IPS DF 19.7 (cell line): ENCODE measurements around the gene UROC1.

ENCODE experiments used
- DNase-seq: peaks from one replicate; pipeline ENCODE4 v3.0.0-alpha.2; 2013; ENCODE audit warnings: low read depth, low spot score

UROC1 gene

GRCh38 chr3:126494970-126495230 is 22.7 kb downstream of the UROC1 start:
- no peak for DNase-seq

DNA sequence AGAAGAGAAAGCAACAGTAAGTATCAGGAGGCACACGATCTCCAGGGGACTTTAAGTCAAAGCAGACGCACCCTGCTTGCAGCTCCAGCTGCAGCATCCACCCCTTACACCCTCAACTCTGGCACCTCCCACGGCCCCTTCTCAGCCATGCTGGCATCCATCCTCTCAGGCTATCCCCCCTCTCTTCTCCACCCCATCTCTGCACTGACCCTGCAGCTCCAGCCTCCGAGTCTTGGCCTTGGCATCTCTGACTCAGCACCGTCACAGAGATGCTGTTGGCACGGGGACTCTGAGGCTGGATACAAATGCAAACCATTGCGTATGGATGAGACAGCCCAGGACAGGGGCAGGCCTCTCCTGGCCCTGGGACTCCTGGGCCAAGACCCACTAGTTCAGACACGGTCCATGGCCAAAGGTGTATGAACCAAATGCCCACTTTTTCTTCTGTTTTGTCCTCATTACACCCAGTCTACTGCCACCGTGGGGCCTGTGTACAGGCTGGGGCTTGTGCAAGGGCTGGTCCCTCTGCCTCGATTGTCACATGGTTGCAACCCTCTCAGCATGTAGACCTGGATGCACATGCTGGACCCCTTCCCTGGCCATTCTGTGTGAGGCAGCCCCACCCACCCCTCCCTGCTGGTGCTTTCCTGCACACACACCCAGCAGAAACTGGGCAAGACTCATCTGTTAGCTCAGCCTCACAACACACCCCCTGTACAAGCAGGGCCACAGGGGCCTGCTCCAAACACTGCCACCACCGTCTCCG is 23.2 kb downstream of the UROC1 start:
- DNase-seq, result no peak

DNA sequence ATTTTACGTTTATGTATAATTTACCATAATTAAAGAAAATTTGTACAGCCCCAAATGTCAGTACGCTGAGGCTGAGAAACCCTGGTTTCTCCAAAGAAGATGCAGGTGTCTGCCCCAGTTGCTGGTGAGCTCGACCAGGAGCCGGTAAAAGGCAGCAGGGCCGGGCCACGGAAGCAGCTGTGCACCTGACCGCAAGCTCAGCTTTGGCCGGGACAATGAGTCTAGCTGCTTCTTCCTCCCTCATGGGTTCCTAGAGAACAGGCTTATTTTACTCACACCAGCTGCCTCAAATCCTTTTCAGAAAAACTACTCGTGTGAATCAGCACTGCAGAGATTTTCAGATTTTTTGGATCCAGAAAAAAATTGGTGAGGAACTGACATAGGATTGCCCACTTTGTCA is 23.8 kb downstream of the UROC1 start:
- DNase-seq, result no peak

DNA sequence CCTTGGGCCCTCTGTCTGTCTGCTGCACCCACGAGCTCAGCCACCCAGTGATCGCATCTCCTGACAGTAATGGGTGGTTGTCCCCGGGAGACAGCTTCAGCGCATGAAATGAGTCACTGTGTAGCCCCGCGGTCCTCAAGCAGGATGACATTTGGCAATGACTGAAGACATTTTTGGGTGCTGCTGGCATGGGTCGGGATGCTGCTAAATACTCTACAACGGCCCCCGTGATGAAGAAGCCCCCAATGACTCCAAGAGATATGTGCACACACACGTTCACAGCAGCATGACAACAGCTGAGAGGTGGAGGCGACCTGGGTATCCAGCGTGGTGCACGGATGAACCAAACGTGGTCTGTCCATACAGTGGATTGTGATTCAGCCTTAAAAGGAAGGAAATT is 24.5 kb downstream of the UROC1 start:
- no peak for DNase-seq

DNA sequence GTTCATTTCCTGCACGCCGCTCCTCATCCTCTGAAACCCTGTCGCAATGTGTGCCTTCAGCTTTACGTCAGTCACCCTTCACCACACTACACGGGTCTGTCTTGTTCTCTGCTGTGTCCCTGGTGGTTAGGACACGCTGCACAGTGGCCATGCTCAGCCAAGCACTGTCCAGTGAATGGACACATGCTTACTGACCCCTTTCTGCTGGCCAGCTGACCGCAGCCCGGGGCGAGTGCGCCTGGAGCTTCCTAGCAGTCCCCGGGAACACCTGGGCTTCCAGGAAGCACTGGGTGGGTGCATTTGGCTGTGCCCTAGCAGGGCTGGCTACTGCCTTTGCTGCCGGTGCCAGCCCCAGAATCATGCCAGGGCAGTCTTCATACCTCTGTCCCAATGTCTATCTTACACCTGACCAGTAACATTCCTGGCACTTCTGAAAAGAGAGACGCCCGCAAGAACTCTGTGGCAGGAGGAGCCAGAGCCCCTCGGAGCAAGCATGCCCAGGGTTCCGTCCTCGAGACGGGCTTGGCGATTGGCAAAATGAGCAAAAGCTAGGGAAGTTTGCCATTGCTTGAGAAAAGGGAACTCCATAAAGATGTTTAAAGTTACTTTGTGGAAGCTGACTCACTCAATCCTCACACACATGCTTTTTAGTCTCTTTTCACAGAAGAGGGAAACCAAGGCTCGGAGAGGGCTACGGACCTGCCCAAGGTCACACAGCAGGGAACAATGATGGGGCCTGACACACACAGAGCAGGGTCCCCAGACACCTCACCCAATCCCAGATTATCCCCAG is 26.2 kb downstream of the UROC1 start:
- no peak for DNase-seq

DNA sequence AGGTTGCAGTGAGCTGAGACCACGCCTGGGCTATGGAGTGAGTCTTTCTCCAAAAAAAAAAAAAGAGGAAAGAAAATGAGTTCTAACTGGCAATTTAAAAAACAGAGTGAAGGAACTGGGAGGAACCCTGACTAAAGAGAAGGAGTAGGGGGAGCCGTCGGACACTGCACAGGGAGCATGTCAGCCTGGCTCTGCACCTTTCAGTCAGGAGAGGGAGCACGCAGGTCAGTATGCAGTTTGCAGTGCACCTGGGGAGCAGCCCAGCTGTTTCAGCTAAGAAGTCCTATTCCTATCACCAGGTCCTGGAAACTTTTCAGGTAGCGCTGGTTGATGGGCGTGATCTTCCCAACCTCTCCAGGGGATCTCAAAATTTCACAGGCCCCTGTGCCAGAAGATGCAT is 27.0 kb downstream of the UROC1 start:
- DNase-seq, result no peak

GRCh38 chr3:126488886-126489569 is 28.5 kb downstream of the UROC1 start:
- no peak for DNase-seq

- DNase-seq, result no peak
Measured at GRCh38 chr3:126488185-126488584, 29.4 kb downstream of the UROC1 start.

- DNase-seq, result no peak
Measured at GRCh38 chr3:126487151-126487771, 30.3 kb downstream of the UROC1 start.

GRCh38 chr3:126486360-126486847 is 31.2 kb downstream of the UROC1 start:
- DNase-seq, result no peak

GRCh38 chr3:126485956-126486355 is 31.6 kb downstream of the UROC1 start:
- DNase-seq, result no peak

DNA sequence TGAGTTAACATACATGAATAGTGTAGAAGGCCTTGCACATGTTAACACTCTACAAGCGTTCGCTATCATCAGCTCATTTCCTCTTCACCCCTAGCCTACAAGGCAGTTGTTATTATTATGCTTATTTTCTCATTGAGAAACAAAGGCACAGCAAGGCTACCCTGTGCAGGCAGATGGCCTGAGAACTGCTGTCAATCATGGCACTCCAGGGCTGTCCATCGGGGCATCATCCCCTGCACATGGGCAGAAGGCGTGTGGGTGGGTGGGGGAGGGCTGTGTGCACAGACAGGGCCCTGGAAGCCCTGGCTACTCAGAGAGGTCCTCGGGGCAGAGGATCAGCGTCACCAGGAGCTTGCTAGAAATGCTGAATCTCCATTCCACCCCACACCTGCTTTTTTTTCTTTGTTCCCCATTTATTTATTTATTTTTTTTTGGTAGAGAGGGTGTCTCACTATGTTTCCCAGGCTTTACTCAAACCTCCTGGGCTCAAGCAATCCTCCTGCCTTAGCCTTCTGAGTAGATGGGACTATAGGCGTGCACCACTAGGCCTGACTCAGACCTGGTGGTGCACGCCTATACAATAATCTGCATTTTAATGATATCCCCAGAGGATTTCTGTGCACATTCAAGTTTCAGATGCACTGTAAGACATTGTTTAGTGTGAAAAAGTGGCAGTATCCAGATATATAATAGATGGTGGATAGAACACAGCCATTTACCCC is 32.2 kb downstream of the UROC1 start:
- DNase-seq, result no peak

- DNase-seq, result no peak
Measured at GRCh38 chr3:126484662-126485061, 32.9 kb downstream of the UROC1 start.

- DNase-seq, result no peak
Measured at GRCh38 chr3:126484148-126484547, 33.4 kb downstream of the UROC1 start.

GRCh38 chr3:126483321-126483761 is 34.2 kb downstream of the UROC1 start:
- DNase-seq, result no peak

- no peak for DNase-seq
Measured at GRCh38 chr3:126482503-126483255, 34.9 kb downstream of the UROC1 start.

- no peak for DNase-seq
Measured at GRCh38 chr3:126481808-126482502, 35.6 kb downstream of the UROC1 start.

GRCh38 chr3:126480861-126481260 is 36.7 kb downstream of the UROC1 start:
- DNase-seq, result no peak

DNA sequence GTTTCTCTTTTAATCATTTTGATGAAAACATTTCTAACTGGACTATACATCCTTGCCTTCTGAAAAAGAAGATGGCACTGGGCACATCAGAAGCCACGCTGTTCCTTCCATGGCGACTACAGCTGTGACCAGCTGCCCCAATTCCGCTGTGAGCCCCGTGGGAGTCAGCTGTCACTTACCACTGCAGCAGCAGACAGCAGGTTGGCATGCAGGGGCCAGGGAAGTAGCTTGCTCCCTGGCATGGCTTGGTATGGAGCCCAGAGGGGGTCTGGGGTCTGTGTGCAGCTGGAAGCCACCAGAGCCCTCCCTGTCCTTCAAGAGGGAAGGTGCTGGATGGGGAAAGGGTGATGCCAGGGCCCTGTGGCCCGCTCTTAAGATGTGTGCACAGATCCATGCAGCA is 37.4 kb downstream of the UROC1 start:
- no peak for DNase-seq

GRCh38 chr3:126479642-126480041 is 37.9 kb downstream of the UROC1 start:
- DNase-seq, result no peak
